Vagina (tissue), 2 donors: ENCODE results near the gene TTC38. TPM values are rescaled to one million over a fixed set of nuclear protein-coding genes. Genes with fewer than 3 reads are reported as not detected.
A peak's percentile ranks its signal among the peaks of the same experiment; 100 is the strongest.

ENCODE experiments used
- DNase-seq, 2 donors: peaks; one replicate each; pipeline ENCODE4 v3.0.0-alpha.2; 2017; ENCODE audit errors: extremely low spot score in 2 of 2
- H3K27ac ChIP-seq: fragments of 200-600 bp; sonication (generic); one replicate; pipeline ENCODE4 v1.5.1; 2019
- H3K27me3 ChIP-seq: fragments of 200-600 bp; sonication (generic); one replicate; pipeline ENCODE4 v1.5.1; 2019
- H3K36me3 ChIP-seq, 2 donors: fragments of 200-600 bp; sonication (generic); one replicate each; pipeline ENCODE4 v1.5.1; 2017 to 2019
- H3K4me1 ChIP-seq: fragments of 200-600 bp; sonication (generic); one replicate; pipeline ENCODE4 v1.5.1; 2019
- H3K4me3 ChIP-seq, 2 donors: fragments of 200-600 bp; sonication (generic); 1 replicate in 1 of 2; 2 replicates in 1 of 2; pipeline ENCODE4 v1.5.1; 2016 to 2019
- H3K9me3 ChIP-seq: fragments of 200-600 bp; sonication (generic); one replicate; pipeline ENCODE4 v1.5.1; 2019
- CTCF ChIP-seq, 3 experiments: fragments of 450-650 bp in 2 of 3; fragments of 200-600 bp in 1 of 3; sonication (generic) in 1 of 3; IDR thresholded peaks; one replicate each; pipeline ENCODE4 v1.5.1; 2017 to 2019; ENCODE audit warnings: antibody characterized with exemption in 3 of 3, mild to moderate bottlenecking in 2 of 3, moderate library complexity in 2 of 3
- POLR2A ChIP-seq, 2 donors: fragments of 450-650 bp; IDR thresholded peaks; one replicate each; pipeline ENCODE4 v1.6.1; 2017; ENCODE audit warnings: antibody characterized with exemption in 2 of 2, mild to moderate bottlenecking in 2 of 2, moderate library complexity in 2 of 2
- POLR2AphosphoS5 ChIP-seq, 2 donors: sonication (generic); formaldehyde crosslinking; IDR thresholded peaks; one replicate each; pipeline ENCODE4 v1.9.0; 2017; ENCODE audit warnings: antibody characterized with exemption in 2 of 2, mild to moderate bottlenecking in 2 of 2, low read depth in 1 of 2; ENCODE audit not compliant: insufficient read depth in 1 of 2
- intact Hi-C: fragments of 100-400 bp; cut with DNase I; formaldehyde crosslinking; loops from one replicate; pipeline ENCODE4 v1.15.1; 2023
- total RNA-seq: library from RNA; depleted of rRNA; stranded (reverse); fragments of >200 nt; gene quantifications from one replicate; pipeline ENCODE4 v1.2.3, GENCODE V29; 2016

TTC38 gene
- total RNA-seq, 1 donor from 2014 or later, result 58.7 TPM

- TF ChIP-seq CTCF (IDR thresholded peaks at IDR 0.05) (no peak), POLR2AphosphoS5 (IDR thresholded peaks at IDR 0.05; ENCODE audit: insufficient read depth in 1 of 2, low read depth in 1 of 2) (no peak), POLR2A (IDR thresholded peaks at IDR 0.05) (no peak)
- intact Hi-C loops, result no loop called here
- no peaks in the 10 kb centered on the region for H3K27me3 ChIP-seq
- DNase-seq, result no peak
- no peak overlapping the region for H3K27ac ChIP-seq
- H3K4me1 ChIP-seq, result peaks cover 11% of the 10 kb centered on the region
- H3K9me3 ChIP-seq, result no peaks in the 10 kb centered on the region
- no peak overlapping the region for H3K4me3 ChIP-seq
- H3K36me3 ChIP-seq, result no peaks in the 10 kb centered on the region
These were observed 23.0 kb upstream of the TTC38 start for GRCh38 chr22:46244771-46245170.

DNA sequence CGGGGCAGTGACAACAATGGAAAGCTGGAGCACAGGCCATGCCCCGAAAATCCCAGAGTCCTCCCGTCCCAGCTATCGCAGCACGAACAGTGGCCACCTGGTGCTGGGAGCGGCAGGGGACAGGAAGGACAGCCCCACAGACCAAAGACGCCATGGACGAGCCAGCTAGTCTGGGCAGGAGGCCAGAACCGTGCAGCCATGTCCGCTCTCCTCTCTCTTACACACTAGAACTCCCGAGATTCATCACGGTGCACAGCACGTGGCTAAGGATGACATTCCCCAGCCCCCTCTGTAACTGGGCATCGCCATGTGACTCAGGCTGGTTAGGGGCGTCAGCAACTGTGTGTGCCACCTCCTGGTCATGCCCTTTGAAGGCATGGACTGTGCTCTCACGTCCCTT is 22.3 kb upstream of the TTC38 start:
- H3K27ac ChIP-seq, result no peak overlapping the region
- H3K36me3 ChIP-seq, result no peaks in the 10 kb centered on the region
- no peak for DNase-seq
- no peak overlapping the region for H3K4me3 ChIP-seq
- intact Hi-C loops, result no loop called here
- peaks cover 12% of the 10 kb centered on the region for H3K4me1 ChIP-seq
- TF ChIP-seq POLR2A (IDR thresholded peaks at IDR 0.05), result no peak
- TF ChIP-seq CTCF (IDR thresholded peaks at IDR 0.05), result no peak
- TF ChIP-seq POLR2AphosphoS5 (IDR thresholded peaks at IDR 0.05; ENCODE audit: insufficient read depth in 1 of 2, low read depth in 1 of 2), result no peak
- no peaks in the 10 kb centered on the region for H3K27me3 ChIP-seq
- H3K9me3 ChIP-seq, result no peaks in the 10 kb centered on the region

DNA sequence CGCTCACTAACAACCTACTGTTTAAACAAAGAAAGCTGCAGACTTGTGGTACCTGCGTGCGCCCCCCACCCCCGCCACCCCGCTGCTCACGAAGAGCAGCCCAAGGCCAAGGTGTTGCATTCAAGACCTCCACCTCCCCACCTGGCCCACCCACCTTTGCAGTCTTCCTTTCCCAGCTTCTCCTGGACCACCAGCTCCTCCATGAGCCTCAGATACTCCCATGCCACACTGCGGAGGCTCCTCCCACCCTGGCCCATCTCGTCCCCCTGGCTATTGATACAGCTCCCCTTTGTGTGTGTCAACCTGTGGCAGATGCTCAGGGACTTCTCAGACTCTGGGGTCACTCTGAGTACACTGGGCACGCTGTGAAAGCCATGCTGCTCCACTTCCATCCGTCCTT is 21.6 kb upstream of the TTC38 start:
- Histone ChIP-seq H3K27me3 (no peaks in the 10 kb centered on the region), H3K4me1 (peaks cover 19% of the 10 kb centered on the region), H3K4me3 (no peak overlapping the region), H3K9me3 (no peaks in the 10 kb centered on the region), H3K27ac (no peak overlapping the region), H3K36me3 (no peaks in the 10 kb centered on the region)
- intact Hi-C loops, result no loop called here
- no peak for DNase-seq
- TF ChIP-seq POLR2A (IDR thresholded peaks at IDR 0.05), result no peak
- no peak for TF ChIP-seq POLR2AphosphoS5 (IDR thresholded peaks at IDR 0.05; ENCODE audit: insufficient read depth in 1 of 2, low read depth in 1 of 2)
- TF ChIP-seq CTCF (IDR thresholded peaks at IDR 0.05), result no peak

GRCh38 chr22:46247443-46247975 is 20.3 kb upstream of the TTC38 start:
- intact Hi-C loops, result no loop called here
- Histone ChIP-seq H3K4me1 (peaks cover 22% of the 10 kb centered on the region), H3K36me3 (no peaks in the 10 kb centered on the region), H3K4me3 (no peak overlapping the region), H3K9me3 (no peaks in the 10 kb centered on the region), H3K27me3 (no peaks in the 10 kb centered on the region), H3K27ac (no peak overlapping the region)
- no peak for DNase-seq
- TF ChIP-seq POLR2A (IDR thresholded peaks at IDR 0.05) (no peak), POLR2AphosphoS5 (IDR thresholded peaks at IDR 0.05; ENCODE audit: insufficient read depth in 1 of 2, low read depth in 1 of 2) (no peak), CTCF (IDR thresholded peaks at IDR 0.05) (no peak)

DNA sequence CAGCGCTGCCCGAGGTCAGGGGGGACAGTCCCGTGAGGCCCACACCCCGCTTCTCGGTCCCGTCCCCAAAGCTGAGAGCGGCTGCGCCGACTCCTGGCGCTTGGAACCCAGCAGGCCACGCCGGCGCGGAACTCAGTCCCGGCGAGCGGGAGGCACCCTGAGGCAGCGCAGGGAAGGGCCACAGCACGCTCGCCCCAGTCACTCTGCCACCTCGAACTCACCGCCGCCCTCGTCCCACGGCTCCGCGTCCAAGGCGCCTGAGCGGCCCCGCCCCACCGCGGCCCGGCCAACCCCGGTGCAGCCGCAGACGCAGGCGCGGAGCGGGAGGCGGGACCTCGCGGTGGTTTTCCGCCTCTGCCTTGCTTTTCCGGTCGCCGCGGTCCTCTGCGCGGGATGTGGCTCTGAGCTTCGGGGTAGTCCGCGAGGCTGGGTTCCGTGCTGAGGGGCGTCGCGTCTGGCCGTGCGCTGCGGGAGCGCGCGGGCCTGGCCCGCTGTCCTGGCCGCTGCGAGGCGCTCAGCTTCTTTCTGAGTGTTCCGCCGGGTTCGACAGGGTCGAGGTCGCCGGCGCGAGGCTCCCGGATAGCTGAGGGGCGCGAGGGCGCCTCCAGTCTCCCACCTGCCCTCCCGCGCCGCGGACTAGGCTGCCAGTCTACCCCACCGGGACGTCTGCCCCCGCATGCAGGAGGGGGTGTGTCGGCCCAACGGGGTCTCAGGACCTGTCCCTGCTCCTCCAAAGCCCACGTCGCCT is 17.6 kb upstream of the TTC38 start, which contains the start of gene CDPF1:
Gene CDPF1 (minus strand): TSS at position 259 of the 748 bp plus-strand sequence. CDS start 2,009 bp downstream, outside the sequence.
- DNase-seq, result no peak
- no peaks in the 10 kb centered on the region for H3K9me3 ChIP-seq
- intact Hi-C loops, result no loop called here
- peak within 1 kb of the TSS; percentile 78 for H3K27ac ChIP-seq
- H3K4me1 ChIP-seq, result peaks cover 22% of the 10 kb centered on the region
- H3K27me3 ChIP-seq, result no peaks in the 10 kb centered on the region
- H3K4me3 ChIP-seq, result peak within 1 kb of the TSS; percentile 81 to 90
- no peaks in the 10 kb centered on the region for H3K36me3 ChIP-seq
- TF ChIP-seq CTCF (IDR thresholded peaks at IDR 0.05), result no peak
- peak in 1 of 2 donors; percentile 57 for TF ChIP-seq POLR2A (IDR thresholded peaks at IDR 0.05)
- TF ChIP-seq POLR2AphosphoS5 (IDR thresholded peaks at IDR 0.05; ENCODE audit: insufficient read depth in 1 of 2, low read depth in 1 of 2), result peak in 1 of 2 donors; percentile 77
